ENCODE data around the gene GNA14.

GNA14 gene

GRCh38 chr9:77421506-77422265, 226.4 kb downstream of the GNA14 start:
- H3K4me1 ChIP-seq (ENCODE audit: control insufficient read depth, insufficient read depth, low read length): no peaks in the 10 kb centered on the region
- TF ChIP-seq, protein P1, sequence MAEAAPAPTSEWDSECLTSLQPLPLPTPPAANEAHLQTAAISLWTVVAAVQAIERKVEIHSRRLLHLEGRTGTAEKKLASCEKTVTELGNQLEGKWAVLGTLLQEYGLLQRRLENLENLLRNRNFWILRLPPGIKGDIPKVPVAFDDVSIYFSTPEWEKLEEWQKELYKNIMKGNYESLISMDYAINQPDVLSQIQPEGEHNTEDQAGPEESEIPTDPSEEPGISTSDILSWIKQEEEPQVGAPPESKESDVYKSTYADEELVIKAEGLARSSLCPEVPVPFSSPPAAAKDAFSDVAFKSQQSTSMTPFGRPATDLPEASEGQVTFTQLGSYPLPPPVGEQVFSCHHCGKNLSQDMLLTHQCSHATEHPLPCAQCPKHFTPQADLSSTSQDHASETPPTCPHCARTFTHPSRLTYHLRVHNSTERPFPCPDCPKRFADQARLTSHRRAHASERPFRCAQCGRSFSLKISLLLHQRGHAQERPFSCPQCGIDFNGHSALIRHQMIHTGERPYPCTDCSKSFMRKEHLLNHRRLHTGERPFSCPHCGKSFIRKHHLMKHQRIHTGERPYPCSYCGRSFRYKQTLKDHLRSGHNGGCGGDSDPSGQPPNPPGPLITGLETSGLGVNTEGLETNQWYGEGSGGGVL (tag by site-specific recombination; IDR thresholded peaks at IDR 0.05): no peak
- TF ChIP-seq GLIS1 (tag by site-specific recombination; IDR thresholded peaks at IDR 0.05): no peak
- no peak for TF ChIP-seq ZNF26 (tag by site-specific recombination; IDR thresholded peaks at IDR 0.05)
- TF ChIP-seq ZNF791 (tag by site-specific recombination; IDR thresholded peaks at IDR 0.05): no peak
- TF ChIP-seq ZNF354C (tag by site-specific recombination; IDR thresholded peaks at IDR 0.05; ENCODE audit: borderline replicate concordance, low read depth): no peak
- TF ChIP-seq ZNF558 (tag by site-specific recombination; IDR thresholded peaks at IDR 0.05): no peak
- TF ChIP-seq ZNF747 (tag by site-specific recombination; IDR thresholded peaks at IDR 0.05): no peak
- TF ChIP-seq PRDM6 (tag by site-specific recombination; IDR thresholded peaks at IDR 0.05): no peak
- TF ChIP-seq ZNF549 (tag by site-specific recombination; IDR thresholded peaks at IDR 0.05): no peak
- no peak for TF ChIP-seq ZNF202 (tag by site-specific recombination; IDR thresholded peaks at IDR 0.05; ENCODE audit: borderline replicate concordance)
- no peak for TF ChIP-seq ZNF16 (tag by site-specific recombination; IDR thresholded peaks at IDR 0.05; ENCODE audit: low read depth)
- TF ChIP-seq ZBTB20 (tag by site-specific recombination; IDR thresholded peaks at IDR 0.05): no peak
- TF ChIP-seq SP2 (tag by site-specific recombination; IDR thresholded peaks at IDR 0.05): no peak
- no peak for TF ChIP-seq GLI4 (tag by site-specific recombination; IDR thresholded peaks at IDR 0.05)
- TF ChIP-seq, protein P2, sequence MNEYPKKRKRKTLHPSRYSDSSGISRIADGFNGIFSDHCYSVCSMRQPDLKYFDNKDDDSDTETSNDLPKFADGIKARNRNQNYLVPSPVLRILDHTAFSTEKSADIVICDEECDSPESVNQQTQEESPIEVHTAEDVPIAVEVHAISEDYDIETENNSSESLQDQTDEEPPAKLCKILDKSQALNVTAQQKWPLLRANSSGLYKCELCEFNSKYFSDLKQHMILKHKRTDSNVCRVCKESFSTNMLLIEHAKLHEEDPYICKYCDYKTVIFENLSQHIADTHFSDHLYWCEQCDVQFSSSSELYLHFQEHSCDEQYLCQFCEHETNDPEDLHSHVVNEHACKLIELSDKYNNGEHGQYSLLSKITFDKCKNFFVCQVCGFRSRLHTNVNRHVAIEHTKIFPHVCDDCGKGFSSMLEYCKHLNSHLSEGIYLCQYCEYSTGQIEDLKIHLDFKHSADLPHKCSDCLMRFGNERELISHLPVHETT (tag by site-specific recombination; IDR thresholded peaks at IDR 0.05): no peak
- no peak for TF ChIP-seq ZNF426 (tag by site-specific recombination; IDR thresholded peaks at IDR 0.05)
- TF ChIP-seq ZNF19 (tag by site-specific recombination; IDR thresholded peaks at IDR 0.05; ENCODE audit: low read depth): no peak
- POLR2A ChIA-PET: no interaction called here
- H3K4me3 ChIP-seq (ENCODE audit: low read depth, low read length): no peak overlapping the region
- no peaks in the 10 kb centered on the region for H3K9me3 ChIP-seq (ENCODE audit: control insufficient read depth, insufficient read depth, low read depth, low read length)
- H3K36me3 ChIP-seq (ENCODE audit: control insufficient read depth in 2 of 2, insufficient read depth in 1 of 2, low read length in 2 of 2): no peaks in the 10 kb centered on the region
- no peak overlapping the region for H3K27ac ChIP-seq (ENCODE audit: extremely low read depth, low read depth, low read length)
- CTCF ChIA-PET: no interaction called here

- CTCF ChIA-PET: interaction anchor here (0.6 to 0.9 kb wide), 3 partner anchors 13 to 233 kb away, joined by 3 to 4 read pairs (median 3); no protein-coding TSS in a partner anchor
- TF ChIP-seq ZNF585B (tag by site-specific recombination; IDR thresholded peaks at IDR 0.05) (no peak), ZNF391 (tag by site-specific recombination; IDR thresholded peaks at IDR 0.05; ENCODE audit: borderline replicate concordance, low read depth) (no peak)
Observed at GRCh38 chr9:77420641-77421040, 227.5 kb downstream of the GNA14 start.

More at GRCh38 chr9:77420641-77421040, 227.5 kb downstream of the GNA14 start:
- no peaks in the 10 kb centered on the region for H3K36me3 ChIP-seq (ENCODE audit: control insufficient read depth in 2 of 2, insufficient read depth in 1 of 2, low read length in 2 of 2)
- H3K9me3 ChIP-seq (ENCODE audit: control insufficient read depth, insufficient read depth, low read depth, low read length): no peaks in the 10 kb centered on the region
- POLR2A ChIA-PET: no interaction called here
- no peak overlapping the region for H3K4me3 ChIP-seq (ENCODE audit: low read depth, low read length)
- H3K4me1 ChIP-seq (ENCODE audit: control insufficient read depth, insufficient read depth, low read length): no peaks in the 10 kb centered on the region
- no peak overlapping the region for H3K27ac ChIP-seq (ENCODE audit: extremely low read depth, low read depth, low read length)
